PC-3 (cell line): ENCODE measurements around the gene NANOS3. TPM values are rescaled to one million over a fixed set of nuclear protein-coding genes. Genes with fewer than 3 reads are reported as not detected.

Source experiments
- ATAC-seq: fragments of 200-7000 bp; cut with Tn5 transposase; 2 replicates; pipeline ENCODE4 v1.9.1; 2020; ENCODE audit warnings: mild to moderate bottlenecking, moderate library complexity
- BruUV-seq: library from RNA; stranded (reverse); fragments of 400-500 nt; replicated peaks from 2 replicates; lab custom pipeline; 2021; lab: Mats Ljungman, UMichigan
- CTCF ChIA-PET: fragments of 300-600 bp; sonication (Branson Sonifier 250); formaldehyde crosslinking; loops from one replicate; lab custom pipeline; 2022; ENCODE audit warnings: antibody characterized with exemption; lab: Charles Lee
- POLR2A ChIA-PET: fragments of 300-600 bp; sonication (Branson Sonifier 250); formaldehyde crosslinking; loops from one replicate; lab custom pipeline; 2022; ENCODE audit warnings: antibody characterized with exemption; ENCODE audit not compliant: unreplicated experiment; lab: Charles Lee
- DNase-seq: peaks from one replicate; pipeline ENCODE4 v3.0.0-alpha.2; 2015
- H2AFZ ChIP-seq: fragments of 300-600 bp; sonication (generic); 2 replicates; pipeline ENCODE4 v1.6.0; 2016; ENCODE audit warnings: antibody characterized with exemption, low read length
- H3F3A ChIP-seq: fragments of 300-600 bp; sonication (generic); one replicate; pipeline ENCODE4 v1.6.0; 2017; ENCODE audit warnings: antibody characterized with exemption, low read length, control low read depth, mild to moderate bottlenecking; ENCODE audit not compliant: unreplicated experiment
- H3K27ac ChIP-seq: fragments of 300-600 bp; sonication (generic); 2 replicates; pipeline ENCODE4 v1.5.1; 2016; ENCODE audit warnings: mild to moderate bottlenecking, low read length
- H3K27me3 ChIP-seq: fragments of 300-600 bp; sonication (generic); 2 replicates; pipeline ENCODE4 v1.6.1; 2016; ENCODE audit warnings: low read length, mixed read lengths
- H3K36me3 ChIP-seq: fragments of 300-600 bp; sonication (generic); 2 replicates; pipeline ENCODE4 v1.6.1; 2016; ENCODE audit warnings: low read depth, mixed run types, low read length, mixed read lengths
- H3K4me1 ChIP-seq: fragments of 300-600 bp; sonication (generic); 2 replicates; pipeline ENCODE4 v1.5.1; 2016; ENCODE audit warnings: low read length; ENCODE audit not compliant: insufficient read depth
- H3K4me2 ChIP-seq: fragments of 300-600 bp; sonication (generic); 2 replicates; pipeline ENCODE4 v1.6.0; 2016; ENCODE audit warnings: low read length
- H3K4me3 ChIP-seq: fragments of 300-600 bp; sonication (generic); 2 replicates; pipeline ENCODE4 v1.5.1; 2016; ENCODE audit warnings: mild to moderate bottlenecking, low read length, mixed read lengths
- H3K79me2 ChIP-seq: fragments of 300-600 bp; sonication (generic); 2 replicates; pipeline ENCODE4 v1.6.1; 2017; ENCODE audit warnings: low read length, mixed read lengths
- H3K9ac ChIP-seq: fragments of 300-600 bp; sonication (generic); 2 replicates; pipeline ENCODE4 v1.6.0; 2016; ENCODE audit warnings: mild to moderate bottlenecking, low read length
- H3K9me2 ChIP-seq: fragments of 300-600 bp; sonication (generic); replicated peaks from 2 replicates; pipeline ENCODE4 v1.6.1; 2016; ENCODE audit warnings: mixed run types, low read length, mixed read lengths
- H3K9me3 ChIP-seq: fragments of 300-600 bp; sonication (generic); 2 replicates; pipeline ENCODE4 v1.6.1; 2016; ENCODE audit warnings: low read length, mixed read lengths
- H4K20me1 ChIP-seq: fragments of 300-600 bp; sonication (generic); 2 replicates; pipeline ENCODE4 v1.6.1; 2016; ENCODE audit warnings: low read length, mixed read lengths
- CTCF ChIP-seq: fragments of 300-600 bp; sonication (generic); conservative IDR thresholded peaks from 2 replicates; pipeline ENCODE4 v1.5.1; 2017; ENCODE audit warnings: antibody characterized with exemption, low read depth, mild to moderate bottlenecking, low read length
- EZH2 ChIP-seq: fragments of 300-600 bp; sonication (generic); IDR thresholded peaks from one replicate; pipeline ENCODE4 v1.6.1; 2017; ENCODE audit warnings: antibody characterized with exemption, mild to moderate bottlenecking, low read length; ENCODE audit not compliant: unreplicated experiment
- EZH2phosphoT487 ChIP-seq: fragments of 300-600 bp; sonication (generic); IDR thresholded peaks from 2 replicates; pipeline ENCODE4 v1.6.1; 2018; ENCODE audit warnings: mild to moderate bottlenecking, antibody characterized with exemption, low read length, borderline replicate concordance
- intact Hi-C: fragments of 100-400 bp; cut with micrococcal nuclease; formaldehyde crosslinking; loops from 2 replicates; pipeline ENCODE4 v1.9.0; 2023
- total RNA-seq: library from RNA; depleted of rRNA; stranded (reverse); fragments of >200 nt; gene quantifications from 2 replicates; pipeline ENCODE4 v1.2.3, GENCODE V29; 2014

The NANOS3 gene
- total RNA-seq, 1 experiment from 2014 or later: 1.7 TPM

- no peaks in the 10 kb centered on the region for H3K9me2 ChIP-seq
- no peak overlapping the region for H3K27ac ChIP-seq
- POLR2A ChIA-PET: no interaction called here
- intact Hi-C loops: loop anchor here (2.0 kb wide), 3 partner anchors 25 to 151 kb away; partner anchors contain the start of genes BRME1, CC2D1A and DCAF15
- CTCF ChIA-PET: interaction anchor here (0.6 kb wide), 1 partner anchor 42 kb away, joined by 3 read pairs; no protein-coding TSS in a partner anchor
- no peak for ATAC-seq
- no peaks in the 10 kb centered on the region for H3K27me3 ChIP-seq
- no peaks in the 10 kb centered on the region for H3K79me2 ChIP-seq
- TF ChIP-seq EZH2phosphoT487 (no peak), EZH2 (no peak), CTCF (no peak)
- peaks cover 11% of the 10 kb centered on the region for H3K4me1 ChIP-seq
- H3K36me3 ChIP-seq: no peaks in the 10 kb centered on the region
- no peaks in the 10 kb centered on the region for H4K20me1 ChIP-seq
- H2AFZ ChIP-seq: no peak overlapping the region
- no TSS peak for BruUV-seq
- DNase-seq: no peak
- H3F3A ChIP-seq: no peaks in the 10 kb centered on the region
- H3K4me3 ChIP-seq: no peak overlapping the region
- H3K4me2 ChIP-seq: no peak overlapping the region
- H3K9me3 ChIP-seq: no peaks in the 10 kb centered on the region
- no peak overlapping the region for H3K9ac ChIP-seq
These were observed 4.9 kb downstream of the NANOS3 start for GRCh38 chr19:13881692-13882418.

DNA sequence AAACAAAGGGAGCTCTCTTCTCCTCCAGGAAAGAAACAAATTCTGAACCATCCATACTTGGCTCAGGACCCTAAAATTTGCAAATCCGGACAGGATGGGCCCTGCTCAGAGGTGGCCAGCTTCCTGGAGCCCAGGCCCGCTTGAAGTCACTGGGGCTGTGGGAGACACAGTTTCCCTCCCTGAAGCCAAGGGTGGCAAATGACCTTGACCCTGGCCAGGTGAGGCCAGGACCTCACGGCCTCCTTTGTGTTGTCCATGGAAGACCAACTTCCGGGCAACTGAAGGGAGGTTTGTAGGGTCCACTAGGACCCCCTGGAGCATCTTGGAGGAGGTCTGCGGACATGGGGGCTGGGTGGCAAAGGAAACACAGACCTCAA is 5.5 kb downstream of the NANOS3 start:
- no peaks in the 10 kb centered on the region for H3K9me2 ChIP-seq
- intact Hi-C loops: no loop called here
- BruUV-seq: no TSS peak

More for the DNA sequence above, 5.5 kb downstream of the NANOS3 start:
- H3F3A ChIP-seq: no peaks in the 10 kb centered on the region
- CTCF ChIA-PET: interaction anchor here (0.6 kb wide), 1 partner anchor 42 kb away, joined by 3 read pairs; no protein-coding TSS in a partner anchor
- no peaks in the 10 kb centered on the region for H4K20me1 ChIP-seq
- H3K36me3 ChIP-seq: no peaks in the 10 kb centered on the region
- peaks cover 11% of the 10 kb centered on the region for H3K4me1 ChIP-seq
- no peak overlapping the region for H3K4me2 ChIP-seq
- no peaks in the 10 kb centered on the region for H3K79me2 ChIP-seq
- H3K9me3 ChIP-seq: no peaks in the 10 kb centered on the region
- H3K9ac ChIP-seq: no peak overlapping the region
- POLR2A ChIA-PET: no interaction called here
- TF ChIP-seq CTCF (no peak), EZH2 (no peak), EZH2phosphoT487 (no peak)
- ATAC-seq (no peak), DNase-seq (no peak)
- H3K27ac ChIP-seq: no peak overlapping the region
- H2AFZ ChIP-seq: no peak overlapping the region
- no peak overlapping the region for H3K4me3 ChIP-seq
- H3K27me3 ChIP-seq: no peaks in the 10 kb centered on the region
